ENCODE results near the gene PTPN1. TPM values are rescaled to one million over a fixed set of nuclear protein-coding genes. Genes with fewer than 3 reads are reported as not detected.

PTPN1 gene
- total RNA-seq, 1 donor = 28.6 TPM

DNA sequence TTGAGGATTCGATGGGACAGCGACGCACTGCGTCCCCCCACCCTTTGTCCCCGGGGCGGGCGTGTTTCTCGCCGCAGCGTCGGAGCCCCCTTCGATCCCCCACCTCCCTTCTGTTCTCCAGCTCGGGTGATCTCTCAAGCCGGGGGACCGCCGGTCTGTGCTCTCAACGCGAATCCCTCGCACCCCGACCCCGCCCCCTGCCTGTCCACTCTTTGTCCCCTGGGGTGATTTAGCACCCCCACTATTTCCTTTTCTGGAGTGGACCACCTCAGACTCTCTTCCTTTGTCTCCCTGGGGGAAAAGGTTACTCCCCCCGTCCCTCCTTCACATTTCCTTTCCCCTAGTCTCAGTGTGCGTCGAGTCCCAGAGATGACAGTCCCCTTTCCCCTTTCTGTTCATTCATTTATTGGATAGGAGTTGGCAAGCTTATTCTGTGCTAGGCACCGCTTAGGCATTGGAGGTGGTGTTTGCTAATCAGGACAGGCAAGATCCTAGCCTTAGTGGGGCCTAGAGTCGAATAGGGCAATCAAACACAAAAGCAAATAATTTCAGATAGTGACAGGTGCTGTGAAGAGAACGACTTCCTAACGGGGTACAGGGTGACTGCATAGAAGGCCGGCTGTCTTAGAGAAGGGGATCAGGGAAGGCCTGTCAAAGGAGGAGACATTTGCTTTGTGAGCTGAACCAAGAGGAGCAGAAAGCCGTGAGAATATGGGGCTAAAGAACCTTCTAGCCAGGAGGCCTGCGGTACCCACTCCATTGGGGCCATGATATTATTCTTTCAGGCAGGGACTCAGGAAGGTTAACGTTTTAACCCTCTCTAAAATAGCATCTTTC lies 741 bp downstream of the PTPN1 start:
- peak overlapping the region; percentile 73 for H3K27ac ChIP-seq (ENCODE audit: low read depth, low read length)
- peaks cover 58% of the 10 kb centered on the region for H3K79me2 ChIP-seq (ENCODE audit: insufficient read depth, low read length)
- H3K4me3 ChIP-seq (ENCODE audit: insufficient read depth, low read length) = peak overlapping the region; percentile 93
- peak overlapping the region; percentile 99 for H3K4me2 ChIP-seq (ENCODE audit: insufficient read depth, low read length)
- no peaks in the 10 kb centered on the region for H3K27me3 ChIP-seq (ENCODE audit: insufficient read depth, low read length)
- peaks cover 35% of the 10 kb centered on the region for H4K20me1 ChIP-seq (ENCODE audit: insufficient read depth, low read length)
- DNase-seq (ENCODE audit: insufficient read length, low spot score, missing footprints) = peak; percentile 38
- TF ChIP-seq, protein P1, sequence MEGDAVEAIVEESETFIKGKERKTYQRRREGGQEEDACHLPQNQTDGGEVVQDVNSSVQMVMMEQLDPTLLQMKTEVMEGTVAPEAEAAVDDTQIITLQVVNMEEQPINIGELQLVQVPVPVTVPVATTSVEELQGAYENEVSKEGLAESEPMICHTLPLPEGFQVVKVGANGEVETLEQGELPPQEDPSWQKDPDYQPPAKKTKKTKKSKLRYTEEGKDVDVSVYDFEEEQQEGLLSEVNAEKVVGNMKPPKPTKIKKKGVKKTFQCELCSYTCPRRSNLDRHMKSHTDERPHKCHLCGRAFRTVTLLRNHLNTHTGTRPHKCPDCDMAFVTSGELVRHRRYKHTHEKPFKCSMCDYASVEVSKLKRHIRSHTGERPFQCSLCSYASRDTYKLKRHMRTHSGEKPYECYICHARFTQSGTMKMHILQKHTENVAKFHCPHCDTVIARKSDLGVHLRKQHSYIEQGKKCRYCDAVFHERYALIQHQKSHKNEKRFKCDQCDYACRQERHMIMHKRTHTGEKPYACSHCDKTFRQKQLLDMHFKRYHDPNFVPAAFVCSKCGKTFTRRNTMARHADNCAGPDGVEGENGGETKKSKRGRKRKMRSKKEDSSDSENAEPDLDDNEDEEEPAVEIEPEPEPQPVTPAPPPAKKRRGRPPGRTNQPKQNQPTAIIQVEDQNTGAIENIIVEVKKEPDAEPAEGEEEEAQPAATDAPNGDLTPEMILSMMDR (IDR thresholded peaks at IDR 0.05; ENCODE audit: extremely low read depth, low read depth, low read length) = no peak
- H3K4me1 ChIP-seq (ENCODE audit: insufficient read depth, low read length) = peaks cover 55% of the 10 kb centered on the region
- H3K9me3 ChIP-seq (ENCODE audit: low read depth, low read length) = no peaks in the 10 kb centered on the region
- no peaks in the 10 kb centered on the region for H3K36me3 ChIP-seq (ENCODE audit: insufficient read depth, low read length)
- H2AFZ ChIP-seq (ENCODE audit: low read length) = no peak overlapping the region

GRCh38 chr20:50512323-50512722 lies 2.1 kb downstream of the PTPN1 start:
- Histone ChIP-seq H3K27ac (ENCODE audit: low read depth, low read length) (peak overlapping the region; percentile 73), H3K9me3 (ENCODE audit: low read depth, low read length) (no peaks in the 10 kb centered on the region), H3K36me3 (ENCODE audit: insufficient read depth, low read length) (no peaks in the 10 kb centered on the region), H3K27me3 (ENCODE audit: insufficient read depth, low read length) (no peaks in the 10 kb centered on the region), H3K4me1 (ENCODE audit: insufficient read depth, low read length) (peaks cover 58% of the 10 kb centered on the region), H3K4me2 (ENCODE audit: insufficient read depth, low read length) (peak overlapping the region; percentile 99), H3K4me3 (ENCODE audit: insufficient read depth, low read length) (peak overlapping the region; percentile 93), H4K20me1 (ENCODE audit: insufficient read depth, low read length) (peaks cover 35% of the 10 kb centered on the region), H3K79me2 (ENCODE audit: insufficient read depth, low read length) (peaks cover 72% of the 10 kb centered on the region), H2AFZ (ENCODE audit: low read length) (no peak overlapping the region)
- TF ChIP-seq, protein P1 (IDR thresholded peaks at IDR 0.05; ENCODE audit: extremely low read depth, low read depth, low read length) = no peak
- no peak for DNase-seq (ENCODE audit: insufficient read length, low spot score, missing footprints)

DNA sequence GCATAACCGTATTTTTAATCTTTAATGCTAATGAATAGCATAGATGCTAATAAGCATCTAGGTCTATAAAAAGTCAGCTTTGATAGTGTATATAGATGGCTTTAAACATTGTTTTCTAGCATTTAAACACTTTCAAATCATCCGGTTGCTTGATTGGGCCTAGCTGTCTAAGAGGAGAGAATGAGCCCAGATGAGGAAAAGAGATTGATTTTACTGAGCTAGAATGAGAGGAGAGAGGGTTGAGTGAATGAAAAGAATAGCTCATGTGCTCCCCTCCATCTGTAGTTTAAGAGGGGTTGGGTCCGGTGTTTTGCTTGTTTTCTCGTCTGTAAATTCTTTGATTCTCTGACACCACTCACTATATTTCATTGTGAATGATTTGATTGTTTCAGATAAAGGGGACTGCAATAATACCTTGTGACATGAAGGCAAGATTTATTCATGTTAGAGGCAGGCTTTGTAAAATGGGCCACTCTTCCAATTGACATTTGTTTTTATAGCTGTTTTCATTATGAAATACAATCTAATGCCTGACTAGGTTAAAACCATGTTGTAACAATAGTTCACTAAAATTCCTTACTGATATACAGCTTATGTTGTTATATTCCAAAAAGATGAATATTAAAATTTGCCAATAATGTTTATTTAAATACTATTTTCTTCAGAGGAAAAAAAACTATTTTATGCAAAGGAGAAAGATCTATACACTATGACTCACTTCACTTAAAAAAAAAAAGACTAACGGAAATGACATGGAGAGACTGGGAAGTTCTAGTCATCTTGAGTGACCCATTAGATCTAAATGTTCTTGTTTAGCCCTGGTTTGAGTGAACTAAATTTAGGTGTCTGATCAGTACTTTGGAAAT lies 3.2 kb downstream of the PTPN1 start:
- Histone ChIP-seq H3K9me3 (ENCODE audit: low read depth, low read length) (no peaks in the 10 kb centered on the region), H3K4me3 (ENCODE audit: insufficient read depth, low read length) (peak overlapping the region; percentile 93), H2AFZ (ENCODE audit: low read length) (no peak overlapping the region), H4K20me1 (ENCODE audit: insufficient read depth, low read length) (peaks cover 35% of the 10 kb centered on the region), H3K27me3 (ENCODE audit: insufficient read depth, low read length) (no peaks in the 10 kb centered on the region), H3K27ac (ENCODE audit: low read depth, low read length) (peak overlapping the region; percentile 73), H3K36me3 (ENCODE audit: insufficient read depth, low read length) (no peaks in the 10 kb centered on the region), H3K79me2 (ENCODE audit: insufficient read depth, low read length) (peaks cover 82% of the 10 kb centered on the region), H3K4me2 (ENCODE audit: insufficient read depth, low read length) (peak overlapping the region; percentile 99), H3K4me1 (ENCODE audit: insufficient read depth, low read length) (peaks cover 67% of the 10 kb centered on the region)
- DNase-seq (ENCODE audit: insufficient read length, low spot score, missing footprints) = no peak
- TF ChIP-seq, protein P1 (IDR thresholded peaks at IDR 0.05; ENCODE audit: extremely low read depth, low read depth, low read length) = no peak

GRCh38 chr20:50514035-50514337 lies 3.8 kb downstream of the PTPN1 start:
- TF ChIP-seq, protein P1 (IDR thresholded peaks at IDR 0.05; ENCODE audit: extremely low read depth, low read depth, low read length) = no peak
- Histone ChIP-seq H4K20me1 (ENCODE audit: insufficient read depth, low read length) (peaks cover 35% of the 10 kb centered on the region), H3K4me2 (ENCODE audit: insufficient read depth, low read length) (peak overlapping the region; percentile 99), H3K79me2 (ENCODE audit: insufficient read depth, low read length) (peaks cover 87% of the 10 kb centered on the region), H3K36me3 (ENCODE audit: insufficient read depth, low read length) (no peaks in the 10 kb centered on the region), H3K27ac (ENCODE audit: low read depth, low read length) (peak overlapping the region; percentile 73), H3K27me3 (ENCODE audit: insufficient read depth, low read length) (no peaks in the 10 kb centered on the region), H3K9me3 (ENCODE audit: low read depth, low read length) (no peaks in the 10 kb centered on the region), H3K4me1 (ENCODE audit: insufficient read depth, low read length) (peaks cover 68% of the 10 kb centered on the region), H2AFZ (ENCODE audit: low read length) (no peak overlapping the region), H3K4me3 (ENCODE audit: insufficient read depth, low read length) (no peak overlapping the region)
- no peak for DNase-seq (ENCODE audit: insufficient read length, low spot score, missing footprints)

All from osteoblast (primary cell).